ENCODE measurements around the gene MEOX2.

GRCh38 chr7:15723841-15724240, 37.4 kb upstream of the MEOX2 start:
- TF ChIP-seq POLR2A (IDR thresholded peaks at IDR 0.05) (no peak), CTCF (IDR thresholded peaks at IDR 0.05) (no peak), POLR2AphosphoS5 (IDR thresholded peaks at IDR 0.05) (no peak)
